Transverse colon (tissue), 4 donors: Measurements from ENCODE around the gene GALNT10.

Experiments used
- CTCF ChIP-seq, 5 experiments: fragments of 200-600 bp in 3 of 5; fragments of 450-650 bp in 2 of 5; sonication (generic) in 3 of 5; IDR thresholded peaks; 1 replicate in 2 of 5; 2 replicates in 3 of 5; pipeline ENCODE4 v1.5.1; 2016 to 2017; ENCODE audit warnings: antibody characterized with exemption in 5 of 5, inconsistent platforms in 3 of 5, mild to moderate bottlenecking in 2 of 5, moderate library complexity in 1 of 5
- POLR2A ChIP-seq: fragments of 450-650 bp; IDR thresholded peaks from one replicate; pipeline ENCODE4 v1.6.1; 2016; ENCODE audit warnings: antibody characterized with exemption, mild to moderate bottlenecking, moderate library complexity
- POLR2AphosphoS5 ChIP-seq, 3 donors: sonication (generic); formaldehyde crosslinking; IDR thresholded peaks; one replicate each; pipeline ENCODE4 v1.6.1; 2016; ENCODE audit warnings: antibody characterized with exemption in 3 of 3

- TF ChIP-seq POLR2A (no peak), POLR2AphosphoS5 (IDR thresholded peaks at IDR 0.05) (no peak), CTCF (IDR thresholded peaks at IDR 0.05) (no peak)
These were observed 51.9 kb downstream of the GALNT10 start for GRCh38 chr5:154242442-154242841.
